K562 (cell line): Measurements from ENCODE around the gene TANC1. TPM values are rescaled to one million over a fixed set of nuclear protein-coding genes. Genes with fewer than 3 reads are reported as not detected.

Experiments used
- ATAC-seq: fragments of 200-7000 bp; cut with Tn5 transposase; 3 replicates; pipeline ENCODE4 v1.9.1; 2020; ENCODE audit warnings: moderate library complexity
- BruUV-seq: library from RNA; stranded (reverse); fragments of 400-500 nt; replicated peaks from 2 replicates; lab custom pipeline; 2021; lab: Mats Ljungman, UMichigan
- CTCF ChIA-PET: fragments of 300-600 bp; formaldehyde crosslinking; extraction: SDS; loops from one replicate; lab custom pipeline; 2021; ENCODE audit warnings: low intra/inter-chr PET ratio; lab: Yijun Ruan, JAX
- POLR2A ChIA-PET: fragments of 300-600, 350-650 bp; sonication (Branson Sonifier 250); formaldehyde crosslinking; extraction: SDS; loops from one replicate; lab custom pipeline; 2021; ENCODE audit warnings: antibody characterized with exemption, inconsistent platforms; lab: Yijun Ruan, JAX
- DNase-seq, 4 experiments: peaks; one replicate each; pipeline versions ENCODE4 v3.0.0 to v3.0.0-alpha.2; 2011 to 2018; ENCODE audit warnings: low spot score in 3 of 4, mixed read lengths in 3 of 4; ENCODE audit errors: extremely low read depth in 1 of 4
- FAIRE-seq: peaks from 2 replicates; lab custom pipeline; 2011; peaks lifted over from hg19 to GRCh38; lab: Jason Lieb, UNC
- H2AFZ ChIP-seq: 2 replicates; pipeline ENCODE4 v1.6.0; 2011; ENCODE audit warnings: low read depth, low read length, control low read depth, inconsistent platforms
- H3K27ac ChIP-seq: fragments of 200-600 bp; 3 replicates; pipeline ENCODE4 v1.8.0; 2011; ENCODE audit warnings: low read depth, mild to moderate bottlenecking, control low read depth, inconsistent platforms, low read length, moderate library complexity, mixed read lengths; ENCODE audit errors: extremely low read depth
- H3K27me3 ChIP-seq, 2 experiments: fragments of 300-600 bp in 1 of 2; 2 replicates in 1 of 2; 3 replicates in 1 of 2; pipeline versions ENCODE4 v1.6.0 to v1.8.0; 2011; ENCODE audit warnings: inconsistent platforms in 2 of 2, low read length in 2 of 2, mild to moderate bottlenecking in 1 of 2, mixed read lengths in 1 of 2, moderate library complexity in 1 of 2; ENCODE audit not compliant: control insufficient read depth in 2 of 2, insufficient read depth in 2 of 2
- H3K36me3 ChIP-seq: fragments of 300-600 bp; 3 replicates; pipeline ENCODE4 v1.8.0; 2011; ENCODE audit warnings: mild to moderate bottlenecking, low read length, inconsistent platforms; ENCODE audit not compliant: control insufficient read depth, insufficient read depth
- H3K4me1 ChIP-seq, 2 experiments: fragments of 200-600 bp in 1 of 2; replicated peaks in 1 of 2; 2 replicates in 1 of 2; 3 replicates in 1 of 2; pipeline versions ENCODE4 v1.5.1 to v1.8.0; 2011; ENCODE audit warnings: inconsistent platforms in 2 of 2, low read length in 2 of 2, mild to moderate bottlenecking in 1 of 2, mixed read lengths in 1 of 2, moderate library complexity in 1 of 2; ENCODE audit not compliant: control insufficient read depth in 2 of 2, insufficient read depth in 2 of 2
- H3K4me2 ChIP-seq: 2 replicates; pipeline ENCODE4 v1.6.1; 2011; ENCODE audit warnings: low read length, control low read depth, inconsistent platforms, mixed read lengths; ENCODE audit not compliant: insufficient read depth
- H3K4me3 ChIP-seq: fragments of 200-600 bp; sonication (generic), shearing (Covaris generic); 2 replicates; pipeline ENCODE4 v1.5.1; 2016; ENCODE audit warnings: control low read depth, inconsistent platforms
- H3K79me2 ChIP-seq: fragments of 200-600 bp; 3 replicates; pipeline ENCODE4 v1.8.0; 2011; ENCODE audit warnings: low read length, inconsistent platforms; ENCODE audit not compliant: control insufficient read depth, insufficient read depth
- H3K9ac ChIP-seq, 2 experiments: 2 replicates each; pipeline versions ENCODE4 v1.6.0 to v1.6.1; 2011; ENCODE audit warnings: low read depth in 2 of 2, low read length in 2 of 2, control low read depth in 1 of 2, inconsistent platforms in 1 of 2, mild to moderate bottlenecking in 1 of 2, mixed read lengths in 1 of 2; ENCODE audit not compliant: insufficient read depth in 1 of 2
- H3K9me1 ChIP-seq: one replicate; pipeline ENCODE4 v1.6.0; 2011; ENCODE audit warnings: inconsistent platforms, mild to moderate bottlenecking, low read length, moderate library complexity; ENCODE audit not compliant: control insufficient read depth, insufficient read depth
- H3K9me3 ChIP-seq: replicated peaks from 2 replicates; pipeline ENCODE4 v1.5.1; 2011; ENCODE audit warnings: low read depth, low read length, inconsistent platforms; ENCODE audit not compliant: control insufficient read depth, insufficient read depth
- H4K20me1 ChIP-seq: replicated peaks from 2 replicates; pipeline ENCODE4 v1.6.1; 2011; ENCODE audit warnings: low read length, inconsistent platforms, mixed read lengths; ENCODE audit not compliant: control insufficient read depth, insufficient read depth
- CBX2 ChIP-seq: fragments of 200-600 bp; sonication (generic); IDR thresholded peaks from one replicate; pipeline ENCODE4 v1.6.1; 2012; ENCODE audit warnings: mild to moderate bottlenecking, low read length, inconsistent platforms; ENCODE audit not compliant: insufficient read depth, poor library complexity, severe bottlenecking
- CBX8 ChIP-seq: fragments of 200-600 bp; sonication (generic); IDR thresholded peaks from 2 replicates; pipeline ENCODE4 v1.6.1; 2012; ENCODE audit warnings: borderline replicate concordance, mixed run types, low read depth, mild to moderate bottlenecking, moderate library complexity, mixed read lengths, low read length, control low read depth, inconsistent platforms; ENCODE audit not compliant: poor library complexity, severe bottlenecking; ENCODE audit errors: extremely low read depth
- CHD4 ChIP-seq: fragments of 200-600 bp; sonication (generic); IDR thresholded peaks from 3 replicates; pipeline ENCODE4 v1.6.1; 2012; ENCODE audit warnings: low read depth, mild to moderate bottlenecking, mixed read lengths, low read length, inconsistent platforms; ENCODE audit not compliant: insufficient read depth, insufficient replicate concordance, poor library complexity, severe bottlenecking
- FOXM1 ChIP-seq, 2 experiments: fragments of 450-650 bp in 1 of 2; sonication (generic) in 1 of 2; formaldehyde crosslinking in 1 of 2; IDR thresholded peaks; 2 replicates each; pipeline versions ENCODE4 v1.6.1 to v1.9.0; 2017 to 2022; ENCODE audit warnings: low read depth in 2 of 2, mild to moderate bottlenecking in 2 of 2, missing genetic modification reagents in 1 of 2, moderate library complexity in 1 of 2
- MBD2 ChIP-seq: sonication (generic); IDR thresholded peaks from 2 replicates; pipeline ENCODE4 v1.6.1; 2016; ENCODE audit warnings: low read depth, borderline replicate concordance
- MCM5 ChIP-seq: fragments of 450-650 bp; IDR thresholded peaks from 2 replicates; pipeline ENCODE4 v1.6.1; 2016; ENCODE audit warnings: low read depth
- NCOA6 ChIP-seq: fragments of 450-650 bp; IDR thresholded peaks from 2 replicates; pipeline ENCODE4 v1.6.1; 2017; ENCODE audit warnings: mild to moderate bottlenecking
- PCBP2 ChIP-seq: fragments of 200-400 bp; formaldehyde crosslinking; IDR thresholded peaks from 2 replicates; pipeline ENCODE4 v1.6.1; 2018; ENCODE audit warnings: low read length, low read depth, mild to moderate bottlenecking, moderate library complexity; ENCODE audit not compliant: poor library complexity, severe bottlenecking
- PRPF4 ChIP-seq: fragments of 200-400 bp; formaldehyde crosslinking; IDR thresholded peaks from one replicate; pipeline ENCODE4 v1.6.1; 2017; ENCODE audit warnings: low read length, low read depth, mild to moderate bottlenecking; ENCODE audit not compliant: insufficient read depth, poor library complexity, severe bottlenecking
- RBM22 ChIP-seq: fragments of 200-400 bp; formaldehyde crosslinking; IDR thresholded peaks from 2 replicates; pipeline ENCODE4 v1.6.1; 2018; ENCODE audit warnings: low read length, low read depth; ENCODE audit not compliant: poor library complexity, severe bottlenecking
- SAFB ChIP-seq: fragments of 200-400 bp; formaldehyde crosslinking; IDR thresholded peaks from 2 replicates; pipeline ENCODE4 v1.6.1; 2017; ENCODE audit warnings: low read depth, low read length, borderline replicate concordance
- SP1 ChIP-seq: sonication (generic); formaldehyde crosslinking; IDR thresholded peaks from 2 replicates; pipeline ENCODE4 v1.8.1; 2022; ENCODE audit warnings: mild to moderate bottlenecking, missing genetic modification reagents
- TRIM24 ChIP-seq, 2 experiments: fragments of 450-650 bp; IDR thresholded peaks; 2 replicates each; pipeline ENCODE4 v1.6.1; 2016
- ZC3H4 ChIP-seq: sonication (generic); formaldehyde crosslinking; IDR thresholded peaks from 2 replicates; pipeline ENCODE4 v1.9.0; 2021; ENCODE audit warnings: missing genetic modification reagents, borderline replicate concordance
- WGBS: fragments of 100-300 bp; shearing (Covaris generic); methylation state at CpG from one replicate; pipeline ENCODE4 v1.1.6; 2016; ENCODE audit warnings: low coverage, mixed read lengths; ENCODE audit not compliant: insufficient coverage; ENCODE audit errors: missing lambda C conversion rate; 5-methylcytosine and 5-hydroxymethylcytosine counted together
- in situ Hi-C: fragments of 300-500 bp; cut with MboI; formaldehyde crosslinking; loops from 4 replicates; pipeline ENCODE4 v1.15.0; 2018; ENCODE audit warnings: inconsistent platforms, mixed read lengths
- intact Hi-C: fragments of 100-400 bp; cut with micrococcal nuclease; formaldehyde crosslinking; loops from 2 replicates; pipeline ENCODE4 v1.14.2; 2022
- polyA plus RNA-seq, 8 experiments: library from polyadenylated mRNA; depleted of rRNA in 4 of 8; stranded (reverse) in 5 of 8; unstranded in 3 of 8; fragments of >200 nt; fragmentation: Nextera tagmentation in 2 of 8; fragmentation: Illumina TruSeq in 1 of 8; extraction: Ambion mirVana in 2 of 8; extraction: Trizol in 1 of 8; gene quantifications; 2 replicates each; pipeline versions ENCODE4 v1.2.1 to v1.2.3, GENCODE V29; 2011 to 2014; ENCODE audit warnings: inconsistent platforms in 1 of 8, missing spikeins in 1 of 8
- total RNA-seq, 7 experiments: library from RNA; depleted of rRNA in 6 of 7; stranded (reverse); fragments of >200 nt in 6 of 7; fragmentation: Illumina TruSeq in 2 of 7; extraction: Trizol in 2 of 7; gene quantifications; 2 replicates each; pipeline versions ENCODE4 v1.2.1 to v1.2.3, GENCODE V29; 2011 to 2021; ENCODE audit warnings: low replicate concordance in 1 of 7
- TF ChIP-seq, protein P1 (sequence below): sonication (generic); formaldehyde crosslinking; IDR thresholded peaks from 2 replicates; pipeline ENCODE4 v1.9.0; 2022; ENCODE audit warnings: mild to moderate bottlenecking, missing genetic modification reagents
- TF ChIP-seq, protein P2 (sequence below): sonication (generic); formaldehyde crosslinking; IDR thresholded peaks from 2 replicates; pipeline ENCODE4 v1.9.0; 2022; ENCODE audit warnings: mild to moderate bottlenecking, missing genetic modification reagents
- TF ChIP-seq, protein P3 (sequence below), 2 experiments: fragments of 250-450 bp in 1 of 2; fragments of 450-650 bp in 1 of 2; sonication (Bioruptor Pico) in 1 of 2; IDR thresholded peaks; 2 replicates each; pipeline versions ENCODE4 v1.6.1 to v1.8.0; 2016 to 2021; ENCODE audit warnings: mild to moderate bottlenecking in 2 of 2, moderate library complexity in 2 of 2, missing compliant biosample characterization in 1 of 2, missing genetic modification characterization in 1 of 2
- TF ChIP-seq, protein P4 (sequence below), 3 experiments: fragments of 200-800 bp in 1 of 3; sonication (Bioruptor generic) in 1 of 3; sonication (generic) in 1 of 3; formaldehyde crosslinking in 1 of 3; IDR thresholded peaks; 2 replicates each; pipeline versions ENCODE4 v1.6.1 to v1.8.0; 2016 to 2022; ENCODE audit warnings: mild to moderate bottlenecking in 2 of 3, missing compliant biosample characterization in 2 of 3, missing genetic modification characterization in 2 of 3, missing genetic modification reagents in 1 of 3

The TANC1 gene
- total and polyA plus RNA-seq, 9 of the 15 experiments (the other 6 are each of a cell fraction or from before 2014, with no cell fraction given): under 0.01 to 0.20 (median 0.07) TPM; not detected in 1

DNA sequence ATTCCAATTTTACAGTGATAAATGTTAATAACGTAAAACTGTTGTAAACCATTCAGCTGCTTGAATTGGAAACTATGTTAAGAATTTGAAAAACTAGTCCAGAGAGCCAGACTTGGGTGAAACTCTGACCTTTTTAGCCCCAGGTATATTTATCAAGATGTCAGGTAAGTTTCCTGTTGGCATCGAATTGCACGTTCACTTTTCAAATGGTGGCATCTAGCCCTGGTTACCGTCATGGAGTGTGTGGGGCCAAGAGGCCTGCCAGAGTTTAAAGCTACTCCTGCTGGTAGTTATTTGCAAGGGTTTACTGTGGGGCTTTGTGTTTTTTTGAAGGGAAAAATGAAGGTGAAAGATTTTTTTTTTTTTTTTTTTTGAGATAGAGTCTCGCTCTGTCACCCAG, 208.1 kb downstream of the TANC1 start:
- no peak for DNase-seq
- H3K27ac ChIP-seq: no peak overlapping the region
- TF ChIP-seq NCOA6 (no peak), CHD4 (no peak), CBX8 (no peak), FOXM1 (IDR thresholded peaks at IDR 0.05; ENCODE audit: low read depth) (no peak), FOXM1 (CRISPR knock-in tag; IDR thresholded peaks at IDR 0.05; ENCODE audit: low read depth) (no peak), SAFB (no peak), PCBP2 (no peak), SP1 (no peak), RBM22 (no peak), MBD2 (no peak), MCM5 (no peak), TRIM24 (IDR thresholded peaks at IDR 0.05) (no peak), ZC3H4 (no peak), CBX2 (no peak), PRPF4 (no peak)
- TF ChIP-seq, protein P1, sequence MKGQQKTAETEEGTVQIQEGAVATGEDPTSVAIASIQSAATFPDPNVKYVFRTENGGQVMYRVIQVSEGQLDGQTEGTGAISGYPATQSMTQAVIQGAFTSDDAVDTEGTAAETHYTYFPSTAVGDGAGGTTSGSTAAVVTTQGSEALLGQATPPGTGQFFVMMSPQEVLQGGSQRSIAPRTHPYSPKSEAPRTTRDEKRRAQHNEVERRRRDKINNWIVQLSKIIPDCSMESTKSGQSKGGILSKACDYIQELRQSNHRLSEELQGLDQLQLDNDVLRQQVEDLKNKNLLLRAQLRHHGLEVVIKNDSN: no peak
- TF ChIP-seq, protein P2, sequence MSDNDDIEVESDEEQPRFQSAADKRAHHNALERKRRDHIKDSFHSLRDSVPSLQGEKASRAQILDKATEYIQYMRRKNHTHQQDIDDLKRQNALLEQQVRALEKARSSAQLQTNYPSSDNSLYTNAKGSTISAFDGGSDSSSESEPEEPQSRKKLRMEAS (CRISPR knock-in tag): no peak
- TF ChIP-seq, protein P3, sequence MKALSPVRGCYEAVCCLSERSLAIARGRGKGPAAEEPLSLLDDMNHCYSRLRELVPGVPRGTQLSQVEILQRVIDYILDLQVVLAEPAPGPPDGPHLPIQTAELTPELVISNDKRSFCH (CRISPR knock-in tag; IDR thresholded peaks at IDR 0.05): no peak
- TF ChIP-seq, protein P3 (tag; IDR thresholded peaks at IDR 0.05): no peak
- TF ChIP-seq, protein P4, sequence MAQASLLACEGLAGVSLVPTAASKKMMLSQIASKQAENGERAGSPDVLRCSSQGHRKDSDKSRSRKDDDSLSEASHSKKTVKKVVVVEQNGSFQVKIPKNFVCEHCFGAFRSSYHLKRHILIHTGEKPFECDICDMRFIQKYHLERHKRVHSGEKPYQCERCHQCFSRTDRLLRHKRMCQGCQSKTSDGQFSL (CRISPR knock-in tag; IDR thresholded peaks at IDR 0.05): no peak
- TF ChIP-seq, protein P4 (tag; IDR thresholded peaks at IDR 0.05): no peak

More for the DNA sequence above, 208.1 kb downstream of the TANC1 start:
- Histone ChIP-seq H3K9me3 (no peaks in the 10 kb centered on the region), H3K4me2 (no peak overlapping the region), H3K9ac (no peak overlapping the region), H3K27me3 (peaks cover 31 to 56% of the 10 kb centered on the region in 2 experiments), H3K9me1 (peaks cover 4% of the 10 kb centered on the region), H3K36me3 (no peaks in the 10 kb centered on the region), H2AFZ (no peak overlapping the region), H4K20me1 (no peaks in the 10 kb centered on the region), H3K79me2 (no peaks in the 10 kb centered on the region), H3K4me3 (no peak overlapping the region), H3K4me1 (no peaks in the 10 kb centered on the region; a peak in 1 of 5 replicates)
- BruUV-seq: no TSS peak
- ATAC-seq (no peak), FAIRE-seq (no peak)
- intact Hi-C loops: loop anchor here (5.0 to 10.0 kb wide), 2 partner anchors 631 to 768 kb away; no protein-coding TSS in a partner anchor
- POLR2A ChIA-PET: interaction anchor here (1.5 to 1.8 kb wide), 2 partner anchors 9 to 440 kb away, joined by 3 to 4 read pairs; partner anchors contain the start of gene BAZ2B
- in situ Hi-C loops: no loop called here
- 32% methylated on average over 4 of the region's 5 CpGs for WGBS
- CTCF ChIA-PET: interaction anchor here (0.6 kb wide), 1 partner anchor 25 kb away, joined by 6 read pairs; no protein-coding TSS in a partner anchor
